ENCODE data around the gene WDR20.
"Not testable (repeated sequence)": the region's sequence is repeated elsewhere in the genome, so short reads cannot be mapped to it uniquely, and the experiment has no call there.

DNA sequence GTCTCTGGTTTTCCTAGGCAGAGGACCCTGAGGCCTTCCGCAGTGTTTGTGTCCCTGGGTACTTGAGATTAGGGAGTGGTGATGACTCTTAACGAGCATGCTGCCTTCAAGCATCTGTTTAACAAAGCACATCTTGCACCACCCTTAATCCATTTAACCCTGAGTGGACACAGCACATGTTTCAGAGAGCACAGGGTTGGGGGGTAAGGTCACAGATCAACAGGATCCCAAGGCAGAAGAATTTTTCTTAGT lies 32.2 kb downstream of the WDR20 start:
- TF ChIP-seq CTCF (IDR thresholded peaks at IDR 0.05); ZFX (IDR thresholded peaks at IDR 0.05; ENCODE audit: borderline replicate concordance): not testable (repeated sequence)
